K562 (cell line): Measurements from ENCODE around the gene KCP. TPM values are rescaled to one million over a fixed set of nuclear protein-coding genes. Genes with fewer than 3 reads are reported as not detected.

Source experiments
- ASH1L ChIP-seq: fragments of 450-650 bp; IDR thresholded peaks from 2 replicates; pipeline ENCODE4 v1.6.1; 2018; ENCODE audit warnings: borderline replicate concordance, mild to moderate bottlenecking, low read depth; ENCODE audit not compliant: partially characterized antibody
- CBFA2T3 ChIP-seq: fragments of 450-650 bp; IDR thresholded peaks from 2 replicates; pipeline ENCODE4 v1.6.1; 2017
- ETS2 ChIP-seq: IDR thresholded peaks from 2 replicates; pipeline ENCODE4 v1.6.1; 2016; ENCODE audit warnings: borderline replicate concordance, missing genetic modification characterization, mild to moderate bottlenecking, moderate library complexity, missing compliant biosample characterization; ENCODE audit not compliant: poor library complexity, severe bottlenecking
- ETV1 ChIP-seq: fragments of 450-650 bp; conservative IDR thresholded peaks from 2 replicates; pipeline ENCODE4 v1.6.1; 2016; ENCODE audit warnings: missing genetic modification characterization, control low read depth, low read depth, missing compliant biosample characterization
- FOS ChIP-seq: IDR thresholded peaks from 3 replicates; pipeline ENCODE4 v1.6.1; 2011; ENCODE audit not compliant: insufficient read length; ENCODE audit errors: extremely low read depth
- HNRNPH1 ChIP-seq: fragments of 200-400 bp; formaldehyde crosslinking; optimal IDR thresholded peaks from 2 replicates; pipeline ENCODE3; 2017; ENCODE audit warnings: low read depth, mild to moderate bottlenecking, low read length, moderate library complexity
- NRF1 ChIP-seq, 2 experiments: fragments of 450-650 bp; IDR thresholded peaks in 1 of 2; conservative IDR thresholded peaks in 1 of 2; 2 replicates each; pipeline ENCODE4 v1.6.1; 2014; ENCODE audit warnings: mild to moderate bottlenecking in 2 of 2
- RBBP5 ChIP-seq: fragments of 200-600 bp; sonication (generic); IDR thresholded peaks from 2 replicates; pipeline ENCODE4 v1.6.1; 2012; ENCODE audit warnings: borderline replicate concordance, mild to moderate bottlenecking, low read length, control low read depth, inconsistent platforms; ENCODE audit not compliant: insufficient read depth, poor library complexity, severe bottlenecking
- RNF2 ChIP-seq: sonication (generic); IDR thresholded peaks from 2 replicates; pipeline ENCODE4 v1.6.1; 2016
- SMARCE1 ChIP-seq: fragments of 450-650 bp; IDR thresholded peaks from 2 replicates; pipeline ENCODE4 v1.7.1; 2016; ENCODE audit warnings: mild to moderate bottlenecking
- STAG1 ChIP-seq: sonication (generic); formaldehyde crosslinking; IDR thresholded peaks from 2 replicates; pipeline ENCODE4 v1.5.0; 2020; ENCODE audit warnings: missing genetic modification reagents, borderline replicate concordance
- WHSC1 ChIP-seq: IDR thresholded peaks from one replicate; pipeline ENCODE4 v1.6.1; 2012; ENCODE audit warnings: low read length, control low read depth, inconsistent platforms
- ZBED1 ChIP-seq: IDR thresholded peaks from 2 replicates; pipeline ENCODE4 v1.6.1; 2014
- ZBTB17 ChIP-seq: fragments of 450-650 bp; formaldehyde crosslinking; IDR thresholded peaks from 2 replicates; pipeline ENCODE4 v1.4.0; 2020; ENCODE audit warnings: mild to moderate bottlenecking
- ZNF75A ChIP-seq: fragments of 450-650 bp; formaldehyde crosslinking; IDR thresholded peaks from 2 replicates; pipeline ENCODE4 v1.4.0; 2020; ENCODE audit warnings: mild to moderate bottlenecking
- polyA plus RNA-seq, 8 experiments: library from polyadenylated mRNA; depleted of rRNA in 4 of 8; stranded (reverse) in 5 of 8; unstranded in 3 of 8; fragments of >200 nt; fragmentation: Nextera tagmentation in 2 of 8; fragmentation: Illumina TruSeq in 1 of 8; extraction: Ambion mirVana in 2 of 8; extraction: Trizol in 1 of 8; gene quantifications; 2 replicates each; pipeline versions ENCODE4 v1.2.1 to v1.2.3, GENCODE V29; 2011 to 2014; ENCODE audit warnings: inconsistent platforms in 1 of 8, missing spikeins in 1 of 8
- total RNA-seq, 7 experiments: library from RNA; depleted of rRNA in 6 of 7; stranded (reverse); fragments of >200 nt in 6 of 7; fragmentation: Illumina TruSeq in 2 of 7; extraction: Trizol in 2 of 7; gene quantifications; 2 replicates each; pipeline versions ENCODE4 v1.2.1 to v1.2.3, GENCODE V29; 2011 to 2021; ENCODE audit warnings: low replicate concordance in 1 of 7
- TF ChIP-seq, protein P1 (sequence below): IDR thresholded peaks from 2 replicates; pipeline ENCODE4 v1.6.1; 2012; ENCODE audit warnings: low read depth, low read length, improper control_type of control experiment, borderline replicate concordance
- TF ChIP-seq, protein P2 (sequence below), 2 experiments: fragments of 450-650 bp in 1 of 2; sonication (generic) in 1 of 2; formaldehyde crosslinking in 1 of 2; IDR thresholded peaks in 1 of 2; conservative IDR thresholded peaks in 1 of 2; 2 replicates each; pipeline versions ENCODE4 v1.6.1 to v1.8.1; 2016 to 2023; ENCODE audit warnings: mild to moderate bottlenecking in 2 of 2, moderate library complexity in 2 of 2, inconsistent platforms in 1 of 2, missing genetic modification reagents in 1 of 2
- TF ChIP-seq, protein P3 (sequence below): sonication (generic); formaldehyde crosslinking; IDR thresholded peaks from 2 replicates; pipeline ENCODE4 v1.8.1; 2022; ENCODE audit warnings: missing genetic modification reagents
- TF ChIP-seq, protein P4 (sequence below): fragments of 250-450 bp; sonication (Bioruptor Pico); IDR thresholded peaks from 2 replicates; pipeline ENCODE4 v1.4.0; 2020; ENCODE audit warnings: mild to moderate bottlenecking, moderate library complexity
- TF ChIP-seq, protein P5 (sequence below): fragments of 250-450 bp; sonication (Bioruptor Pico); IDR thresholded peaks from 2 replicates; pipeline ENCODE4 v1.5.0; 2021

KCP gene
- total and polyA plus RNA-seq, 9 of the 15 experiments (the other 6 are each of a cell fraction or from before 2014, with no cell fraction given) = 0.06 to 0.17 (median 0.12) TPM; not detected in 3

DNA sequence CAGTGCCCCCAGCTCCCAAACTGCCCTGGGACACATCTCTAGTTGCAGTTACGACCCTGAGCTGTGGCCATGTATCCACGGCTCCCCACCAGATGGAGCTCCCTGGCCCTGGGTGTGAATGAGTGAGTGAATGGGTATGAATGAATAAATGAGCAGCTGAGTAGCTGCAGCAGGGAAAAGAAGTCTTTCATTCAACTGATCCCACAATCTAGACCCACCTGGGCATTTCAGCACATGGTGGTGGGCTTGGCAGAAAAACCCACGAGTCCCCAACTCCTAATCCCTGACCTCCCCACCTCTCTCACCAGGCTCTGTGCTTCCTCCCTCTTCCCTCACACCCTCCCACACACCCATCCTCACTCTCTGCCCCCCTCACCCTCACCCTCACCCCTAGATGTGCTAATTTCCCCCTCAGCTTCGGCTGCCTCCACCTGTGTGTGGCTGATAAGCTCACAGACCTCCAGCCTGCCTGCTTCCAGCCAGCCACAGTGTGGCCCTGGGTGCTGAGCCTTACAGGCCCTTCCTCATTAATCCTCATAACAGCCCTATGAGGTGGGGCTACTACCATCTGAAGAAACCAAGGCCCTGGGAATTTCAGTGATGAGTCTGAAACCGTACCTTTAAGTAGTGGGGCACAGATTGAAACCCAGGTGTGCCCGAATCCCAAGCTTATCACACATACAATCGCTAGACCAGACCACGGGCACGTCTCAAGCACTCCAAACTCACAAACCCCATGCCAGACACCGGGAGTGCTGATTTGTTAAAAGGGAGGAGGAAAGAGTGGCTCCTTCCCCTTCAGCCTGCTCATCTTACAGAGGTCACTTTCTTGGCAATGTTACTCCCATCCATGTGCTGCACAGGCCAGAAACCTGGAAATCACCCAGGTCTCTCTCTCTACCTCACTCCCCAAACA, 50.1 kb downstream of the KCP start (continued):
- TF ChIP-seq, protein P1, sequence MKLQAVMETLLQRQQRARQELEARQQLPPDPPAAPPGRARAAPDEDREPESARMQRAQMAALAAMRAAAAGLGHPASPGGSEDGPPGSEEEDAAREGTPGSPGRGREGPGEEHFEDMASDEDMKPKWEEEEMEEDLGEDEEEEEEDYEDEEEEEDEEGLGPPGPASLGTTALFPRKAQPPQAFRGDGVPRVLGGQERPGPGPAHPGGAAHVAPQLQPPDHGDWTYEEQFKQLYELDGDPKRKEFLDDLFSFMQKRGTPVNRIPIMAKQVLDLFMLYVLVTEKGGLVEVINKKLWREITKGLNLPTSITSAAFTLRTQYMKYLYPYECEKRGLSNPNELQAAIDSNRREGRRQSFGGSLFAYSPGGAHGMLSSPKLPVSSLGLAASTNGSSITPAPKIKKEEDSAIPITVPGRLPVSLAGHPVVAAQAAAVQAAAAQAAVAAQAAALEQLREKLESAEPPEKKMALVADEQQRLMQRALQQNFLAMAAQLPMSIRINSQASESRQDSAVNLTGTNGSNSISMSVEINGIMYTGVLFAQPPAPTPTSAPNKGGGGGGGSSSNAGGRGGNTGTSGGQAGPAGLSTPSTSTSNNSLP = peak; percentile 50; the same call in 1 of the 2 replicates
- TF ChIP-seq ASH1L (no peak), ETV1 (tag) (peak; percentile 56; the same call in 1 of the 2 replicates), SMARCE1 (peak; percentile 98), ZBTB17 (CRISPR knock-in tag) (peak; percentile 32; the same call in 1 of the 2 replicates), RBBP5 (no peak), STAG1 (CRISPR knock-in tag) (no peak), RNF2 (peak; percentile 95), ZNF75A (CRISPR knock-in tag) (no peak), CBFA2T3 (peak; percentile 98), ETS2 (tag) (no peak), FOS (no peak), HNRNPH1 (no peak), ZBED1 (no peak; the same call in 1 of the 2 replicates), WHSC1 (no peak), NRF1 (conservative IDR thresholded peaks at IDR 0.05 in 1 of 2, IDR thresholded peaks at IDR 0.05 in 1 of 2) (peak; percentile 13 to 47; a peak in 2 of 4 replicates)
- TF ChIP-seq, protein P2, sequence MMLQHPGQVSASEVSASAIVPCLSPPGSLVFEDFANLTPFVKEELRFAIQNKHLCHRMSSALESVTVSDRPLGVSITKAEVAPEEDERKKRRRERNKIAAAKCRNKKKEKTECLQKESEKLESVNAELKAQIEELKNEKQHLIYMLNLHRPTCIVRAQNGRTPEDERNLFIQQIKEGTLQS (IDR thresholded peaks at IDR 0.05) = peak; percentile 31; the same call in 1 of the 2 replicates
- TF ChIP-seq, protein P2 (CRISPR knock-in tag; conservative IDR thresholded peaks at IDR 0.05) = peak; percentile 77; the same call in 1 of the 2 replicates
- TF ChIP-seq, protein P3, sequence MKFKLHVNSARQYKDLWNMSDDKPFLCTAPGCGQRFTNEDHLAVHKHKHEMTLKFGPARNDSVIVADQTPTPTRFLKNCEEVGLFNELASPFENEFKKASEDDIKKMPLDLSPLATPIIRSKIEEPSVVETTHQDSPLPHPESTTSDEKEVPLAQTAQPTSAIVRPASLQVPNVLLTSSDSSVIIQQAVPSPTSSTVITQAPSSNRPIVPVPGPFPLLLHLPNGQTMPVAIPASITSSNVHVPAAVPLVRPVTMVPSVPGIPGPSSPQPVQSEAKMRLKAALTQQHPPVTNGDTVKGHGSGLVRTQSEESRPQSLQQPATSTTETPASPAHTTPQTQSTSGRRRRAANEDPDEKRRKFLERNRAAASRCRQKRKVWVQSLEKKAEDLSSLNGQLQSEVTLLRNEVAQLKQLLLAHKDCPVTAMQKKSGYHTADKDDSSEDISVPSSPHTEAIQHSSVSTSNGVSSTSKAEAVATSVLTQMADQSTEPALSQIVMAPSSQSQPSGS (CRISPR knock-in tag) = no peak
- TF ChIP-seq, protein P4, sequence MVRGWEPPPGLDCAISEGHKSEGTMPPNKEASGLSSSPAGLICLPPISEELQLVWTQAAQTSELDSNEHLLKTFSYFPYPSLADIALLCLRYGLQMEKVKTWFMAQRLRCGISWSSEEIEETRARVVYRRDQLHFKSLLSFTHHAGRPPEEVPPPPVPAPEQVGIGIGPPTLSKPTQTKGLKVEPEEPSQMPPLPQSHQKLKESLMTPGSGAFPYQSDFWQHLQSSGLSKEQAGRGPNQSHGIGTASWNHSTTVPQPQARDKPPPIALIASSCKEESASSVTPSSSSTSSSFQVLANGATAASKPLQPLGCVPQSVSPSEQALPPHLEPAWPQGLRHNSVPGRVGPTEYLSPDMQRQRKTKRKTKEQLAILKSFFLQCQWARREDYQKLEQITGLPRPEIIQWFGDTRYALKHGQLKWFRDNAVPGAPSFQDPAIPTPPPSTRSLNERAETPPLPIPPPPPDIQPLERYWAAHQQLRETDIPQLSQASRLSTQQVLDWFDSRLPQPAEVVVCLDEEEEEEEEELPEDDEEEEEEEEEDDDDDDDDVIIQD (CRISPR knock-in tag) = no peak
- TF ChIP-seq, protein P5, sequence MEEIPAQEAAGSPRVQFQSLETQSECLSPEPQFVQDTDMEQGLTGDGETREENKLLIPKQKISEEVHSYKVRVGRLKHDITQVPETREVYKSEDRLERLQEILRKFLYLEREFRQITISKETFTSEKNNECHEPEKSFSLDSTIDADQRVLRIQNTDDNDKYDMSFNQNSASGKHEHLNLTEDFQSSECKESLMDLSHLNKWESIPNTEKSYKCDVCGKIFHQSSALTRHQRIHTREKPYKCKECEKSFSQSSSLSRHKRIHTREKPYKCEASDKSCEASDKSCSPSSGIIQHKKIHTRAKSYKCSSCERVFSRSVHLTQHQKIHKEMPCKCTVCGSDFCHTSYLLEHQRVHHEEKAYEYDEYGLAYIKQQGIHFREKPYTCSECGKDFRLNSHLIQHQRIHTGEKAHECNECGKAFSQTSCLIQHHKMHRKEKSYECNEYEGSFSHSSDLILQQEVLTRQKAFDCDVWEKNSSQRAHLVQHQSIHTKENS = no peak
